Measurements from ENCODE around the gene CCDC144A. TPM values are rescaled to one million over a fixed set of nuclear protein-coding genes. Genes with fewer than 3 reads are reported as not detected.
"Not testable (repeated sequence)": the region's sequence is repeated elsewhere in the genome, so short reads cannot be mapped to it uniquely, and the experiment has no call there.

The CCDC144A gene
- total RNA-seq, 4 donors from 2014 or later, result 0.78 to 31.5 (median 2.1) TPM

DNA sequence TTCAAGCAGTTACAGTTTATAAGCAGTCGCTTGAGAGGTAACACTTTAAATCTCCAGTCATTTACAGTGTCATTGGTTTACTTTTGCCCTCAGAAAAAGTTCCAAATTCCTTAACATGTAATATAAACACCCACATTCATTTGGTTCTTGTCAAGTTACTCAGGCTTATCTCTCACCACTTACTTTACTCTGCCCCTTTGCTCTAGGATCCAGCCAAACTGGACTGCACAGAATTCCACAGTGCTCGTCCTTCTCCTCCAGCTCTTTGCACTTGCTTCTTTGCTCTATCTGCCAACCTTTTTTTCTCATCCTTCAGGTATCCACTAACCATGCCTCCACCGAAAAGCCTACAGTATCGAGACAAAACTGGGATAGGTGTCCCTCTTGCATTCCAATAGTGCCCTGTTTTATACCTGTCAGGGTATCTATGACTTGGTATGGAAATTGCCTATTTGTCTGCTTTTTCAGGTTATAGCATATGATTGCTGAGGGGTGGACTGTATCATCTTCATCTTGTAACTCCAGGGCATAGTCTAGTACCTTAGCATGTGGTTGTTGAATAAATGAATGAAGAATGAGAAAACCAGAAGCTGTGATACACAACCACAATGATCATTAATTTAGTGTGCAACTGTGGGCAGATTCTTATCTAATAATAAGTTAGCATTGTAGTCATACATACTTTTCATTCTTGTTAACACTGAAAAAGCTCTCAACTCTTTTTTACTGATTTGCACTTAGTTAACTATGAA is 82.5 kb downstream of the CCDC144A start:
- H3K27me3 ChIP-seq; H3K9me3 ChIP-seq; intact Hi-C loops (cut with DNase I); H3K4me3 ChIP-seq (replicated peaks in 1 of 3); H3K4me1 ChIP-seq; H3K27ac ChIP-seq; DNase-seq; H3K36me3 ChIP-seq: not testable (repeated sequence)
- no CpG with 5 or more reads among the region's 4 CpGs for WGBS, 2 donors

DNA sequence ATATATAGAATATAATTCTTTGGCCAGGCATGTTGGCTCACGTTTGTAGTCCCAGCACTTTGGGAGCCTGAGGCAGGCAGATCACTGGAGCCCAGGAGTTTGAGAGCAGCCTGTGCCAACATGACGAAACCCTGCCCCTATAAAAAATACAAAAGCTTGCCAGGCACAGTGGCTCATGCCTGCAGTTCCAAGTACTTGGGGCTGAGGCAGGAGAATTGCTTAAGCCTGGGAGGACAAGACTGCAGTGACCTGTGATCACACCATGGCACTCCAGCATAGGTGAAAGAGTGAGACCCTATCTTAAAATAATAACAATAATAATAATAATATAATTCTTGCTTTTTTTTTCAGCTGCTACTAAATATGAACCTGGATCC is 83.1 kb downstream of the CCDC144A start:
- H3K9me3 ChIP-seq; H3K4me1 ChIP-seq; H3K4me3 ChIP-seq (replicated peaks in 1 of 3); intact Hi-C loops (cut with DNase I); H3K36me3 ChIP-seq; H3K27me3 ChIP-seq: not testable (repeated sequence)
- peak; percentile 67 to 68 for DNase-seq
- peak overlapping the region in 1 of 3 donors; percentile 47 for H3K27ac ChIP-seq
- WGBS, 2 donors, result no CpG with 5 or more reads among the region's 2 CpGs

DNA sequence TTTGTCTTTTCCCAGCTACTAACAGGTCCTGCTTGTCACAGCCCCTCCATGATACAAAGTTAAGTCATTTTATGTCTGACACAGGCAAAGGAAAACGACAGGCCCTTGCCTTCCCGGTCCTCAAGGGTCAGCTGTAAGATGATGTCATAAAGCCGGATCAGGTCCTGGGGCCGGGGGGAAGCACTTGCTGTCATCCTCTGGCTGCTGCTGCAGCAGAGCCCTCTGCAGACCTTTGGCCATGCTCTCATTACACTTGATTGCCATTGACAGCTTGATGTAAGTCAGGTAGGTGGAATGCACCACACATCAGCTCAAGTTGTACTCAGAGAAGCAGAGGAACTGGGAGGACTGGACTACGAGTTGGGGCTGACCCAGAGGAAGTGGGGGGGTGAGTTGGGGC is 97.8 kb downstream of the CCDC144A start:
- intact Hi-C loops (cut with DNase I); H3K9me3 ChIP-seq; H3K27me3 ChIP-seq; DNase-seq; H3K4me3 ChIP-seq (replicated peaks in 1 of 3); H3K4me1 ChIP-seq; H3K36me3 ChIP-seq; H3K27ac ChIP-seq: not testable (repeated sequence)
- WGBS, 2 donors, result 50 to 81% methylated on average over 5 of the region's 5 CpGs

DNA sequence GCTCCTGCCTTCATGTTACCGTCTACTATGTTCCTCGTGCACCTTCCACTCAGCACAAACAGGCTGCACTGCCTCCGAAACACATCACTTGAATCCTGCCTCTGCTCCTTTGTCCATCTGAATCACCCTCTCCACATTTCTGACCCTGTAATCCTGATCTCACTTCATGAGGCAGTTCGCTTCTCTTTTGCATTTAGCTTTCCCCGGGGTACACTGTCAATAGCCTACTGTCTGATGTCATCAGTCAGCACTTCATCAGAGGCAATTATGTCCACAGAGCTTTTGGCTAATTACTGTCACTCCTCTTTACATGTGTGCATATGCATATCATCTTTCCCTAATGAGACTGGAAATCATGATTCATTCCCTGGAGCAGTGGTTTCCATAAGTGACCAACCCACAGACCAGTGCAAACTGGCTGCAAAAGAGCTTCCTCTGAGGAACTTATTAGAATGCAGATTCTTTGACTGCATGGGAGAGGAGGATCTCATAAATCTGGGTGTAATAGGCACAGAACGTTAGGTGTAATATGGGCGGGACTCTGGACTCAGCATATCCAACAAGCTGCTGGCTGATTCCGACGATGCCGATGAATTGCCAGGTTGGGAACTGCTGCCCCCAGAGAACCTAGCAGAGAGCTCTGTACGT is 99.0 kb downstream of the CCDC144A start:
- intact Hi-C loops (cut with DNase I); H3K4me1 ChIP-seq; H3K9me3 ChIP-seq; H3K36me3 ChIP-seq; H3K27ac ChIP-seq; H3K27me3 ChIP-seq; DNase-seq; H3K4me3 ChIP-seq (replicated peaks in 1 of 3): not testable (repeated sequence)
- WGBS, 2 donors, result 89 to 96% methylated on average over 5 to 6 of the region's 11 CpGs

DNA sequence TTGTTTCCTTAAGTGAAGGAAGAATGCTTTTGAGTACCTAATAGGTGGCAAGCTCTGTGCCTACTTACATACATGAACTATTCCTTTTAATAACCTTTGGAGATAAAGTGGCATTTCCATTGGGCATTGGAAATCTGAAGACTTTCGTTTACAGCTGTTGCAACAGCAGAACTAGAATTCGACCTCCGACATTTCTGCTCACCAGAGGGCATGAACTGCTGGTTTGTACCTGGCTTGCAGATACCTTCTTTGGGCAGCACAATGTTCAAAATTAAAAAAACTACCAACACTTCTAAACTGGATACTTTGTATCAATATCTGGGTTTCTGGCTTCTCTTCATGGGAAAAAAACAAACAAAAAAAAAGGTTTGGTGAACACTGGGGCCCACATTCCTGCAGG is 99.6 kb downstream of the CCDC144A start:
- intact Hi-C loops (cut with DNase I); DNase-seq; H3K27me3 ChIP-seq; H3K9me3 ChIP-seq; H3K4me1 ChIP-seq; H3K36me3 ChIP-seq; H3K4me3 ChIP-seq (replicated peaks in 1 of 3); H3K27ac ChIP-seq: not testable (repeated sequence)
- 70 to 90% methylated on average over 3 of the region's 3 CpGs for WGBS, 2 donors

DNA sequence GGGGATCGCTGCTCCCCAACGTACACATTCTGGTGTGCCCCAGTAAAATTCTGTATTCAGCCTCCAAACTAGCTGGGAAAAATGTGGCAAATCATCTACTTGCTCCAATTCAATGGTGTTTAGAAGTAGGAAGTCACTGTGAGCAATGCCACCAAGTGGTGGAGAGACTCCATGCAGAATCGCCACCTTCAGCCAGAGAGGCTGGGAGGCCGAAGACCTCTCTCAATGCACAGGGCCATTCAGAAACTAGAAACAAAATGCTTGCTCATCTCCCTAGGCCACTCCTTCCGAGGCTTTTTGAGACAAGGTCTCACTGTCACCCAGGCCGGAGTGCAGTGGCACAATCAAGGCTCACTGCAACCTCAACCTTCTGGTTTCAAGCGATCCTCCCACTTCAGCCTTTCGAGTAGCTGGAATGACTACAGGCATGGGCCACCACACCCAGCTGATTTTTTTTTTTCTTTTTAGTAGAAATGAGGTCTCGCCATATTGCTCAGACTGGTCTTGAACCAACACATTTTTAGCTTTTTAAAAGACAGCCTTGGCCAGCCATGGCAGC is 100.4 kb downstream of the CCDC144A start:
- TF ChIP-seq, protein P1, sequence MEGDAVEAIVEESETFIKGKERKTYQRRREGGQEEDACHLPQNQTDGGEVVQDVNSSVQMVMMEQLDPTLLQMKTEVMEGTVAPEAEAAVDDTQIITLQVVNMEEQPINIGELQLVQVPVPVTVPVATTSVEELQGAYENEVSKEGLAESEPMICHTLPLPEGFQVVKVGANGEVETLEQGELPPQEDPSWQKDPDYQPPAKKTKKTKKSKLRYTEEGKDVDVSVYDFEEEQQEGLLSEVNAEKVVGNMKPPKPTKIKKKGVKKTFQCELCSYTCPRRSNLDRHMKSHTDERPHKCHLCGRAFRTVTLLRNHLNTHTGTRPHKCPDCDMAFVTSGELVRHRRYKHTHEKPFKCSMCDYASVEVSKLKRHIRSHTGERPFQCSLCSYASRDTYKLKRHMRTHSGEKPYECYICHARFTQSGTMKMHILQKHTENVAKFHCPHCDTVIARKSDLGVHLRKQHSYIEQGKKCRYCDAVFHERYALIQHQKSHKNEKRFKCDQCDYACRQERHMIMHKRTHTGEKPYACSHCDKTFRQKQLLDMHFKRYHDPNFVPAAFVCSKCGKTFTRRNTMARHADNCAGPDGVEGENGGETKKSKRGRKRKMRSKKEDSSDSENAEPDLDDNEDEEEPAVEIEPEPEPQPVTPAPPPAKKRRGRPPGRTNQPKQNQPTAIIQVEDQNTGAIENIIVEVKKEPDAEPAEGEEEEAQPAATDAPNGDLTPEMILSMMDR (IDR thresholded peaks at IDR 0.05), result peak in 1 of 6 experiments; percentile 17
- 91 to 100% methylated on average over 6 to 7 of the region's 9 CpGs for WGBS, 2 donors
- intact Hi-C loops (cut with DNase I), result not testable (repeated sequence)

DNA sequence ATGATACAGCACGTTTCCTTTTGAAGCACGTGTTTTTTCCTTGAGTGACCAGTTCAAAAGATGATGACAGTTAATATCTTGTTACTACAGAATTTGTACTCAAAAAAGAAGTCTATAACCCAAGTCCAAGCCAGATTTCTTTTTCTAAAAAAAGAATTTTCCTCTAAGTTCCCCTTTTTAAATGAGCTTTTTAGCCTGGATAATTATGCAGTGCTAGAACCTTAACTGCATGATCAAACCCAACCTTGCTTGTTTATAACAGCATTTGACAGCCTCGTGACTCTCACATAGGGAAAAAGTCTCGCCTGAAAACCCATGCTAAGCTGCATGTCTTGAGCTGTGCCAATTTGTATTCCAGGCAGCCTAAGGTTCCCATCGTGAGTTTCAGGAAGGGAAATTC is 104.2 kb downstream of the CCDC144A start:
- 59 to 74% methylated on average over 5 of the region's 5 CpGs for WGBS, 2 donors
- H3K9me3 ChIP-seq; H3K4me3 ChIP-seq (replicated peaks in 1 of 3); intact Hi-C loops (cut with DNase I); DNase-seq; H3K27ac ChIP-seq; H3K27me3 ChIP-seq; H3K4me1 ChIP-seq; H3K36me3 ChIP-seq: not testable (repeated sequence)

More for the DNA sequence above, 100.4 kb downstream of the CCDC144A start:
- not testable (repeated sequence) for DNase-seq; H3K27me3 ChIP-seq; H3K36me3 ChIP-seq; H3K4me3 ChIP-seq (replicated peaks in 1 of 3); H3K4me1 ChIP-seq; H3K9me3 ChIP-seq; H3K27ac ChIP-seq

DNA sequence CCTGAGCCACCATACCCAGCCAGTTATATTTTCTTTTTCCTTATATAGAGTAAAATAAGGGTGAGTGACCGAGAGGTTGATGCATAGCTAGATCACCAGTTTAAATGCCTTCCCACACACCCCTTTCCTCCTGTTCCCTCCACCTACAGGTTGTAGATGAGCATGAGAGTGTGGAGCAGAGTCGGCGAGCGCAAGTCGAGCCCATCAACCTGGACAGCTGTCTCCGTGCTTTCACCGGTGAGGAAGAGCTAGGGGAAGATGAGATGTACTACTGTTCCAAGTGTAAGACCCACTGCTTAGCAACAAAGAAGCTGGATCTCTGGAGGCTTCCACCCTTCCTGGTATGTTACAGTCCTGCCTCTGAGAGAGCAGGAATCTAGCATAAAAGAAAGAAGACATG is 105.9 kb downstream of the CCDC144A start:
- H3K36me3 ChIP-seq; H3K27me3 ChIP-seq; DNase-seq; H3K27ac ChIP-seq; H3K4me3 ChIP-seq (replicated peaks in 1 of 3); H3K9me3 ChIP-seq; H3K4me1 ChIP-seq; intact Hi-C loops (cut with DNase I): not testable (repeated sequence)
- 97 to 98% methylated on average over 7 of the region's 7 CpGs for WGBS, 2 donors

DNA sequence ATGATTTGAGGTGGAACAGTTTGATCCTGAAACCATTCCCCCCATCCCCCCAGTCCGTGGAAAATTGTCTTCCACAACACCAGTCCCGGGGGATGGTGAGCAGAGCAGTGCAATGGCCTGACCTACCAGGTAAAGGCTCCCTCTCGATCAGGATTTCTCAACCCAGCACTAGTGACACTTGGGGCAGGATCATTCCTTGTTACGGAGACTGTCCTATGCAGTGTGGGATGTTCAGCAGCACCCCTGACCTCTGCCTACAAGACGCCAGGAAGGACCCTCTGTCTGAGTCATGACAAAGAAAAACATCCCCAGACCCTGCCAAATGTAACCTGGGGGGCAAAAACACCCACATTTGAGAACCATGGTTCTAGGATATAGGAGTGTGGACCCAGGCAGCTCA is 114.8 kb downstream of the CCDC144A start:
- intact Hi-C loops (cut with DNase I); H3K27ac ChIP-seq; H3K36me3 ChIP-seq; H3K27me3 ChIP-seq; H3K4me3 ChIP-seq (replicated peaks in 1 of 3); H3K9me3 ChIP-seq; H3K4me1 ChIP-seq; DNase-seq: not testable (repeated sequence)
- WGBS, 2 donors, result 83 to 85% methylated on average over 5 of the region's 5 CpGs

DNA sequence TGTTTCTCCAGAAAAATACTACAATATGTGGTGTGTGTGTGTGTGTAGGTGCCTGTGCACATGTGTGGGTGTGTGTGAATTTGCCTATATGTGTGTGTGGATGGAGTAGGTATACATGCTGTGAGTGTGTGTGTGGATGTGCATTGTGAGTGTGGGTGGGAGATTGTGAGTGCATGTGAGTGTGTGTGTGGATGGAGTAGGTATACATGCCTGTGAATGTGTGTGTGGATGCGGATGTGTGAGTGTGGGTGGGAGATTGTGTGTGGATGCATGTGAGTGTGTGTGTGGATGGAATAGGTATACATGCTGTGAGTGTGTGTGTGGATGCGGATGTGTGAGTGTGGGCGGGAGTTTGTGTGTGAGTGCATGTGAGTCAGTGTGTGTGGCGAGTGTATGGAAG is 116.6 kb downstream of the CCDC144A start:
- H3K27ac ChIP-seq; H3K4me1 ChIP-seq; DNase-seq; H3K27me3 ChIP-seq; H3K9me3 ChIP-seq; H3K4me3 ChIP-seq (replicated peaks in 1 of 3); intact Hi-C loops (cut with DNase I); H3K36me3 ChIP-seq: not testable (repeated sequence)
- WGBS, 2 donors, result 92 to 96% methylated on average over 4 of the region's 4 CpGs

DNA sequence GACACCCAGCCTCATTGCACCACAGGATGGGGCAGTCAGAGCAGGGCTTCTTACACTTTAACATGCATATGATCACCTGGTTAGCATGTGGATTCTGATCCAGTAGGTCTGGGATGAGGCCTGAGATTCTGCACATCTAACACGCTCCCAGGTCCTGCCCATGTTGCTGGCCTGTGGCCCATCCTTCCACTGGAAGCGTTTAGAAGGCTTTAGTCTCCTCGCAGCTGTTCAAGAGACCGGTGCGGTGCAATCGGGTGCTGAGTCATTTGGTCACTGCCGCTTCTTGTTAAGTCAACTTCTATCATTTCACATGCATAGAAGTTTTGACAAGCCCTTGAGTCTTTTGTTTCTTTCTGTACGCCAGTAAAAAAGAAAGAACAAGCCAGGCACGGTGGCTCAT is 117.6 kb downstream of the CCDC144A start:
- H3K27ac ChIP-seq; H3K4me3 ChIP-seq (replicated peaks in 1 of 3); H3K9me3 ChIP-seq; DNase-seq; intact Hi-C loops (cut with DNase I); H3K27me3 ChIP-seq; H3K36me3 ChIP-seq; H3K4me1 ChIP-seq: not testable (repeated sequence)
- 85 to 89% methylated on average over 8 to 9 of the region's 9 CpGs for WGBS, 2 donors

DNA sequence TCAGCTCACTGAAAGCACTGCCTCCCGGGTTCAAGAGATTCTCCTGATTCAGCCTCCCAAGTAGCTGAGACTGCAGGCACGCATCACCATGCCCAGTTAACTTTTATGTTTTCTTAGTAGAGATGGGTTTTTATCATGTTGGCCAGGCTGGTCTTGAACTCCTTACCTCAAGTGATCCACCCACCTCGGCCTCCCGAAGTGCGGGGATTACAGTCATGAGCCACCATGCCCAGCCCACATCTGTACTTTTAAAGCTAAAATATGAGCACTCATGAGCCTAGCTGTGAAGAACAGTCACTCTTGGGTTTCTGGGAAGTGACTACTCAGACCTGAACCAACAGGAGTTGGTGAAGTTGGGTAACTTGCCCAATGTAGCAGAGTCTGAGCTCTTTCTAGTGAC is 120.2 kb downstream of the CCDC144A start:
- DNase-seq; H3K4me3 ChIP-seq (replicated peaks in 1 of 3); H3K27ac ChIP-seq; H3K9me3 ChIP-seq; intact Hi-C loops (cut with DNase I); H3K36me3 ChIP-seq; H3K4me1 ChIP-seq; H3K27me3 ChIP-seq: not testable (repeated sequence)
- WGBS, 2 donors, result 79 to 95% methylated on average over 5 of the region's 5 CpGs

Data from thyroid gland (tissue), 4 donors.